Hematopoietic multipotent progenitor cell (in vitro differentiated cells): Measurements from ENCODE around the gene TXLNA. TPM values are rescaled to one million over a fixed set of nuclear protein-coding genes. Genes with fewer than 3 reads are reported as not detected.

Experiments
- DNase-seq, 3 donors: peaks; one replicate each; pipeline ENCODE4 v3.0.0-alpha.2; 2011 to 2015; ENCODE audit warnings: low read depth in 2 of 3, low spot score in 2 of 3
- total RNA-seq: library from RNA; depleted of rRNA; stranded (reverse); fragments of >200 nt; gene quantifications from one replicate; pipeline ENCODE4 v1.2.3, GENCODE V29; 2012

Gene TXLNA
- total RNA-seq, 1 donor: 48.5 TPM

DNA sequence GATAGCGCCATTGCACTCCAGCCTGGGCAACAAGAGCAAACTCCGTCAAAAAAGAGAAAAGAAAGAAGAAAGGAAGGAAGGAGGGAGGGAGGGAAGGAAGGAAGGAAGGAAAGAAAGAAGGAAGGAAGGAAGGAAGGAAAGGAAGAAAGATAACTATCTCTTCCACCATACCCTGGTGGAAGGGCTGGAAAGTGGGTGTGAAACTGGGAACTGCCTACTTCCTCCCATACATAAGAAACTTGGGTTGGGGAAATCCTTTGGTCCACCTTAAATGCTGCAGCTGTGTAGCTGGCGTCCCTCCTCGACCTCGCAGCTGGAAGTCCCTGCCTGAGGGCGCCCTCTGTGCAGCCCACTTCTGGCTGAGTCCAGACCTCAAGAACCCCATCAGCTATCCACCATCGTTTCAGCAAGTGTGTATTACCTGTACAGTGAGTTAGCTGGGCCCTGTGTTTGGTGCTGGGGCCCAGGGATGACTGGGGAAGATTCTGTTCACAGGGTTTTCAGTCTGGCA, 62.9 kb downstream of the TXLNA start:
- DNase-seq: no peak

- no peak for DNase-seq
Observed at GRCh38 chr1:32246888-32247273, 67.4 kb downstream of the TXLNA start, which contains the start of gene FAM167B. TSS of gene FAM167B (plus strand) at chr1:32247222. CDS start at chr1:32247422, 200 bp downstream.

DNA sequence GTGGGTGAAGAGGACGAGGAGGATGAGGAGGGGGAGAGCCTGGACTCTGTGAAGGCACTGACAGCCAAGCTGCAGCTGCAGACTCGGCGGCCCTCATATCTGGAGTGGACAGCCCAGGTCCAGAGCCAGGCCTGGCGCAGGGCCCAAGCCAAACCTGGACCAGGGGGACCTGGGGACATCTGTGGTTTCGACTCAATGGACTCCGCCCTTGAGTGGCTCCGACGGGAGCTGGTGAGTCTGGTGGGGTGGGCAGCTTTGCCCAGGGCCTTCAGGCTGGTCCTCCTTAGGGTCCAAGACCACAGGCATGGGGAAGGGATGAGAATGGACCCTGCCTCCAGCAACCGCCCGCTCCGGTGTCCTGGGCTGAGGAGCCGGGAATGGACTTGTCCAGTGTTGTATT, 68.0 kb downstream of the TXLNA start:
- DNase-seq: no peak

Other genes with a start within 250 kb of the TXLNA start
- 62.5 TPM for gene PTP4A2, start 241.3 kb upstream of the TXLNA start, total RNA-seq
- gene KHDRBS1, start 165.8 kb upstream of the TXLNA start, total RNA-seq: 79.2 TPM
- gene TMEM39B, start 106.7 kb upstream of the TXLNA start, total RNA-seq: 17.5 TPM
- gene KPNA6, start 71.6 kb upstream of the TXLNA start, total RNA-seq: 17.2 TPM
- gene CCDC28B, start 20.9 kb downstream of the TXLNA start, total RNA-seq: 18.0 TPM
- gene IQCC, start 26.0 kb downstream of the TXLNA start, total RNA-seq: 1.3 TPM
- gene DCDC2B, start 29.4 kb downstream of the TXLNA start, total RNA-seq: under 0.01 TPM
- gene TMEM234, start 42.7 kb downstream of the TXLNA start, total RNA-seq: 28.8 TPM
- gene EIF3I, start 42.7 kb downstream of the TXLNA start, total RNA-seq: 292 TPM
- under 0.01 TPM for gene FAM167B, start 67.5 kb downstream of the TXLNA start, total RNA-seq
- gene LCK, start 71.6 kb downstream of the TXLNA start, total RNA-seq: 3.5 TPM
- gene HDAC1, start 112.4 kb downstream of the TXLNA start, total RNA-seq: 65.7 TPM
- gene MARCKSL1, start 156.6 kb downstream of the TXLNA start, total RNA-seq: 34.5 TPM
- 7.8 TPM for gene FAM229A, start 182.8 kb downstream of the TXLNA start, total RNA-seq
- 0.27 TPM for gene TSSK3, start 182.9 kb downstream of the TXLNA start, total RNA-seq
- gene BSDC1, start 214.8 kb downstream of the TXLNA start, total RNA-seq: 73.8 TPM